C4-2B (cell line): ENCODE measurements around the gene RHEBL1.

ENCODE experiments used
- ZFX ChIP-seq: fragments of 450-650 bp; IDR thresholded peaks from 2 replicates; pipeline ENCODE4 v1.6.1; 2017
- TF ChIP-seq, protein P1 (sequence below): fragments of 450-650 bp; conservative IDR thresholded peaks from 2 replicates; pipeline ENCODE4 v1.5.1; 2017; ENCODE audit warnings: mild to moderate bottlenecking

DNA sequence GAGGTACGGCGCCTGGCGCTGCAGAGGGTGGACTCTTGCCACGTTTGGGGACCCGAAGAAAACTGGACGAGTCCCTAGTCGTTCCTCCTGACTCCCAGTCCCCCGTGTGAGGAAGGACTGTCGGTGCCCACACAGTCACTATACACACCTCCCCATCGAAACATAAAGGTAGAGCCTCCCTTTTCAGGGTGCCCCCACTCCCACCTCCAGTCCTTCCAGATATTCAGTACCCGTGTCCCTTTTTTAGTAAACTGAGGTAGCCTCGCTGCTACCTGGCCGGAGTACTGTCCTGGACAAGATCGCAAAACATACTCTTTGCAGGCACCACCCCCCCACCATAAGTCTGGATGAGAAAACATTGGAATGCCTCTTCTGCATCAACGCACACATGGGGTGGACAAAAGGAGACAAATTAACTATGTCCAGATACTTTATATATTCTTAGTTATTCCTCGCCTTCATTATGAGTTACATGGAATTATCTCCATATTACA is 8.6 kb downstream of the RHEBL1 start:
- TF ChIP-seq, protein P1, sequence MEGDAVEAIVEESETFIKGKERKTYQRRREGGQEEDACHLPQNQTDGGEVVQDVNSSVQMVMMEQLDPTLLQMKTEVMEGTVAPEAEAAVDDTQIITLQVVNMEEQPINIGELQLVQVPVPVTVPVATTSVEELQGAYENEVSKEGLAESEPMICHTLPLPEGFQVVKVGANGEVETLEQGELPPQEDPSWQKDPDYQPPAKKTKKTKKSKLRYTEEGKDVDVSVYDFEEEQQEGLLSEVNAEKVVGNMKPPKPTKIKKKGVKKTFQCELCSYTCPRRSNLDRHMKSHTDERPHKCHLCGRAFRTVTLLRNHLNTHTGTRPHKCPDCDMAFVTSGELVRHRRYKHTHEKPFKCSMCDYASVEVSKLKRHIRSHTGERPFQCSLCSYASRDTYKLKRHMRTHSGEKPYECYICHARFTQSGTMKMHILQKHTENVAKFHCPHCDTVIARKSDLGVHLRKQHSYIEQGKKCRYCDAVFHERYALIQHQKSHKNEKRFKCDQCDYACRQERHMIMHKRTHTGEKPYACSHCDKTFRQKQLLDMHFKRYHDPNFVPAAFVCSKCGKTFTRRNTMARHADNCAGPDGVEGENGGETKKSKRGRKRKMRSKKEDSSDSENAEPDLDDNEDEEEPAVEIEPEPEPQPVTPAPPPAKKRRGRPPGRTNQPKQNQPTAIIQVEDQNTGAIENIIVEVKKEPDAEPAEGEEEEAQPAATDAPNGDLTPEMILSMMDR, result no peak
- no peak for TF ChIP-seq ZFX
